NCI-H2029 treated with DMSO at 0.1 percent for 48 hours (cell line): ENCODE data around the gene PCDHB10.
"Not testable (repeated sequence)": the region's sequence is repeated elsewhere in the genome, so short reads cannot be mapped to it uniquely, and the experiment has no call there.

Source experiments
- DNase-seq: peaks from one replicate; lab custom pipeline; 2025; lab: John Stamatoyannopoulos, UW

Gene PCDHB10

DNA sequence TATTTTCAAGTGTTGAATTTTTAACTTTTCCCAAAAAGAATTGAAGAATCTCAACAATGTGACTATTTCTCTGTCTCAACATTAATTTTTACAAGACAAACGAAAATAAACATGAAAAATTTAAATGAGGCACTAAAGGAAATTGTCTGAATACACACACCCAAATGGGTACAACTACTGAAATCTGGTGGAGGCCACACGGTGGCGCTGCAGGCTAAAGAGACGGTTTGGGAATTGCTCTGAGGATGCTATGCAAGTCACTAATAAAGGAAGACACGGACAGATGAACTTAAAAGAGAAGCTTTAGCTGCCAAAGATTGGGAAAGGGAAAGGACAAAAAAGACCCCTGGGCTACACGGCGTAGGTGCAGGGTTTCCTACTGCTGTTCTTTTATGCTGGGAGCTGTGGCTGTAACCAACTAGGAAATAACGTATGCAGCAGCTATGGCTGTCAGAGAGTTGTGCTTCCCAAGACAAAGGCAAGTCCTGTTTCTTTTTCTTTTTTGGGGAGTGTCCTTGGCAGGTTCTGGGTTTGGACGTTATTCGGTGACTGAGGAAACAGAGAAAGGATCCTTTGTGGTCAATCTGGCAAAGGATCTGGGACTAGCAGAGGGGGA lies at the start of gene PCDHB10:
TSS of gene PCDHB10 (plus strand) at position 244 of the 616 bp plus-strand sequence. CDS start at position 444, 200 bp downstream.
- DNase-seq = no peak

DNA sequence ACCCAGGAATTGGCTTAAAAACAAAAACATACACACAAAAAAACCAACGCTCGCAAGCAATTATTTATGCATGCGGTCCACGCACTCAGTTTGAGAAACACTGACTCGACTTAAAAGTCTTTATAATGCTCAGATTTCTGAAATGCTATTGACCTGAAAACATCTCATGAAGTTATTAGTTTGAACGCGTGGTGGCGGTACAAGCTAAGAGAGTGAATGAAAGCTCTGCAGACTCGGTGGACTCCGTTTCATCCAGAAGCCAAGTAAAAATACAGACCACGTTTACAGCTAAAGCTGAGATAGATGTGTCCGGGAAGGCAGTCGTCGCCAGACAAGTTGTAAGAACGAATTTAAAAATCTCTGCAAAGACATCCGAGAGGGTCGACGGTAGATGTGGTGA lies 42.3 kb upstream of the PCDHB10 start, which contains the start of gene PCDHB6:
TSS of gene PCDHB6 (plus strand) at position 246 of the 400 bp plus-strand sequence. CDS start 201 bp downstream, outside the sequence.
- no peak for DNase-seq

DNA sequence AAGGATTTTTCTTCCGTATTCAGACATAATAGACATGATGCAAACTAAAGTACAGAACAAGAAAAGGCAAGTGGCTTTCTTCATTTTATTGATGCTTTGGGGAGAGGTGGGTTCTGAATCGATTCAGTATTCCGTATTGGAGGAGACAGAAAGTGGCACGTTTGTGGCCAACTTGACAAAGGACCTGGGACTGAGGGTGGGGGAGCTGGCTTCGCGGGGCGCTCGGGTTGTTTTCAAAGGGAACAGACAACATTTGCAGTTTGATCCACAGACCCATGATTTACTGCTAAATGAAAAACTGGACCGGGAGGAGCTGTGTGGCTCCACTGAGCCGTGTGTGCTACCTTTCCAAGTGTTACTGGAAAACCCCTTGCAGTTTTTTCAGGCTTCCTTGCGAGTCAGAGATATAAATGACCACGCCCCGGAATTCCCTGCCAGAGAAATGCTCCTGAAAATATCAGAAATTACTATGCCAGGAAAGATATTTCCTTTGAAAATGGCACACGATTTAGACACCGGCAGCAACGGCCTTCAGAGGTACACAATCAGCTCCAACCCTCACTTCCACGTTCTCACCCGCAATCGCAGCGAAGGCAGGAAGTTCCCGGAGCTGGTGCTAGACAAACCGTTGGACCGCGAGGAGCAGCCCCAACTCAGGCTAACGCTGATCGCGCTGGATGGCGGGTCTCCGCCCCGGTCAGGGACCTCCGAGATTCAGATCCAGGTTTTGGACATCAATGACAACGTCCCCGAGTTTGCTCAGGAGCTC lies 41.7 kb upstream of the PCDHB10 start:
- no peak for DNase-seq

DNA sequence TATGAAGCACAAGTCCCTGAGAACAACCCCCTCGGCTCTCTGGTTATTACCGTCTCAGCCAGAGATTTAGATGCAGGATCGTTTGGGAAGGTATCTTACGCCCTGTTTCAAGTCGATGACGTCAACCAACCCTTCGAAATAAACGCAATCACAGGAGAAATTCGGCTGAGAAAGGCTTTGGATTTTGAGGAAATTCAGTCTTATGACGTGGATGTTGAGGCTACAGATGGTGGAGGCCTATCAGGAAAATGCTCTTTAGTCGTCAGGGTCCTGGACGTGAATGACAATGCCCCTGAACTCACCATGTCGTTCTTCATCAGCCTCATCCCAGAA lies 41.2 kb upstream of the PCDHB10 start:
- no peak for DNase-seq

DNA sequence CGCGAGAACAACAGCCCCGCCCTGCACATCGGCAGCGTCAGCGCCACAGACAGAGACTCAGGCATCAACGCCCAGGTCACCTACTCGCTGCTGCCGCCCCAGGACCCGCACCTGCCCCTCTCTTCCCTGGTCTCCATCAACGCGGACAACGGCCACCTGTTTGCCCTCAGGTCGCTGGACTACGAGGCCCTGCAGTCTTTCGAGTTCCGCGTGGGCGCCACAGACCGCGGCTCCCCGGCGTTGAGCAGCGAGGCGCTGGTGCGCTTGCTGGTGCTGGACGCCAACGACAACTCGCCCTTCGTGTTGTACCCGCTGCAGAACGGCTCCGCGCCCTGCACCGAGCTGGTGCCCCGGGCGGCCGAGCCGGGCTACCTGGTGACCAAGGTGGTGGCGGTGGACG lies 40.5 kb upstream of the PCDHB10 start:
- DNase-seq = not testable (repeated sequence)

DNA sequence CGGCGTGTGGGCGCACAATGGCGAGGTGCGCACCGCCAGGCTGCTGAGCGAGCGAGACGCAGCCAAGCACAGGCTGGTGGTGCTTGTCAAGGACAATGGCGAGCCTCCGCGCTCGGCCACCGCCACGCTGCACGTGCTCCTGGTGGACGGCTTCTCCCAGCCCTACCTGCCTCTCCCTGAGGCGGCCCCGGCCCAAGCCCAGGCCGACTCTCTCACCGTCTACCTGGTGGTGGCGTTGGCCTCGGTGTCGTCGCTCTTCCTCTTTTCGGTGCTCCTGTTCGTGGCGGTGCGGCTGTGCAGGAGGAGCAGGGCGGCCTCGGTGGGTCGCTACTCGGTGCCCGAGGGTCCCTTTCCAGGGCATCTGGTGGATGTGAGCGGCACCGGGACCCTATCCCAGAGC lies 40.1 kb upstream of the PCDHB10 start:
- not testable (repeated sequence) for DNase-seq

DNA sequence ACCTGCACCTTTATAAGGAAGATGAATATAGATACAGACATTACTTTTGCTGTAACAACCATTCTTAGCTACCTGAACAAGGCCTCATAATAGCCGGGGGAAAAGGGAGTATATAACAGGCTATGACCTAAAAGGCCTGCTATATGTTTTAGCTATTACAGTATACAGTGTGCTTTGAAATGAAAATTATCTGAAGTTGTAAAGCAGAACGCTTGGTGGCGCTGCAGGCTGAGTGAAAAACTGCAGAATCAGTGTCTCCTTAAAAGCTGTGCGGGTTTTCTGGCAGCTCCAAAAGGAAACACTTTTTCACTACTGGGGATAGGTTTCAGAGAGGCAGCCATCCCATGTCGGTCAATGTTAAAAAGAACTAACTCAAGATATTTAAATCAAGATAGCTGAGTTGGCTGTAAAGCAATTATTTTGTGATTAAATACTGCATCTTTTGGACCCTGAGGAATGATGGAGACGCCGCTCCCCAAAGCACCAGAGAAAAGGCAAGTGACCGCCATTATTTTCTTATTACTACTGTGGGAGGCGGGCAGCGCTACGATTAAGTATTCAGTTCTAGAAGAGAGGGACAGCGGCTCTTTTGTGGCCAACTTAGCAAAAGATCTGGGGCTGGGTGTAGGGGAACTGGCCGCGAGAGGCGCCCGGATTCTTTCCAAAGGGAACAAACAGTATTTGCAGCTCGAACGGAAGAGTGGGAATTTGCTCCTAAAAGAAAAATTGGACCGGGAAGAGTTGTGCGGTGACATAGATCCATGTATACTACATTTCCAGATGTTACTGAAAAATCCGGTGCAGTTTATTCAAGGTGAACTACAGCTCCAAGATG lies 36.4 kb upstream of the PCDHB10 start:
- DNase-seq = no peak

DNA sequence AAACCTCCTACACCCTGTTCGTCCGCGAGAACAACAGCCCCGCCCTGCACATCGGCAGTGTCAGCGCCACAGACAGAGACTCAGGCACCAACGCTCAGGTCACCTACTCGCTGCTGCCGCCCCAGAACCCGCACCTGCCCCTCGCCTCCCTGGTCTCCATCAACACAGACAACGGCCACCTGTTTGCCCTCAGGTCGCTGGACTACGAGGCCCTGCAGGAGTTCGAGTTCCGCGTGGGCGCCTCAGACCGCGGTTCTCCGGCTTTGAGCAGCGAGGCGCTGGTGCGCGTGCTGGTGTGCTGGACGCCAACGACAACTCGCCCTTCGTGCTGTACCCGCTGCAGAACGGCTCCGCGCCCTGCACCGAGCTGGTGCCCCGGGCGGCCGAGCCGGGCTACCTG lies 34.8 kb upstream of the PCDHB10 start:
- DNase-seq = not testable (repeated sequence)

DNA sequence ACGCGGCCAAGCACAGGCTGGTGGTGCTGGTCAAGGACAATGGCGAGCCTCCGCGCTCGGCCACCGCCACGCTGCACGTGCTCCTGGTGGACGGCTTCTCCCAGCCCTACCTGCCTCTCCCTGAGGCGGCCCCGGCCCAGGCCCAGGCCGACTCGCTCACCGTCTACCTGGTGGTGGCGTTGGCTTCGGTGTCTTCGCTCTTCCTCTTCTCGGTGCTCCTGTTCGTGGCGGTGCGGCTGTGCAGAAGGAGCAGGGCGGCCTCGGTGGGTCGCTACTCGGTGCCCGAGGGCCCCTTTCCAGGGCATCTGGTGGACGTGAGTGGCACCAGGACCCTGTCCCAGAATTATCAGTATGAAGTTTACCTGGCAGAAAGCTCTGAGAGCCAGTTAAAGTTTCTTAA lies 34.3 kb upstream of the PCDHB10 start:
- not testable (repeated sequence) for DNase-seq

DNA sequence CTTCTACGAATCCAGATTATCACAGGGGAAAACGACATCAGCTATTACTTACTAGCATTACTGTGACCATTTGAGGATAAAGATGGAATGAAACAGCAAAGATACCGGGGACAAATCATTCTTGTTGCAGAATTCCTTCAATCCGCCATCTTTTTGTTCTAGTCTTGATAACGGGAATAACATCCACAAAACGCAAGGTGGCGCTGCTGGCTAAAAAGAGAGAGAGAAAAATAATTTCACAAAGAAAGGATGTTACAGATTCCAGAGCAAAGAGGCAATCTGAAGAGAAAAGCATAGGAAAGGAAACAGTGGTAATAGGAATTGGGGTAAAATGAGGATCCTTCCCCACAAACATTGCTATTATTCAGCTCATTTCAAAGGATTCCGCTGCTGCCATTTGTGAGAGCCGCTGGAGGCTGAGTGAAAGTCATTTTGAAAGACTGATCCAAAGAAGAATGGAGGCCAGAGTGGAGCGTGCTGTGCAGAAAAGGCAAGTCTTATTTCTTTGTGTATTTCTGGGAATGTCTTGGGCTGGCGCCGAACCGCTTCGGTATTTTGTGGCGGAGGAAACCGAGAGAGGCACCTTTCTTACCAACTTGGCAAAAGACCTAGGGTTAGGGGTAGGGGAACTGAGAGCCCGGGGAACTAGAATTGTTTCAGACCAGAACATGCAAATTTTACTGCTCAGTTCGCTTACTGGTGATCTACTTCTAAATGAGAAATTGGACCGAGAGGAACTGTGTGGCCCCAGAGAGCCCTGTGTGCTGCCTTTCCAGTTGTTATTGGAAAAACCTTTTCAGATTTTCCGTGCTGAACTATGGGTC lies 19.6 kb upstream of the PCDHB10 start, which contains the start of gene PCDHB7:
TSS of gene PCDHB7 (plus strand) at position 264 of the 824 bp plus-strand sequence. CDS start at position 456, 192 bp downstream.
- DNase-seq = peak; percentile 14

DNA sequence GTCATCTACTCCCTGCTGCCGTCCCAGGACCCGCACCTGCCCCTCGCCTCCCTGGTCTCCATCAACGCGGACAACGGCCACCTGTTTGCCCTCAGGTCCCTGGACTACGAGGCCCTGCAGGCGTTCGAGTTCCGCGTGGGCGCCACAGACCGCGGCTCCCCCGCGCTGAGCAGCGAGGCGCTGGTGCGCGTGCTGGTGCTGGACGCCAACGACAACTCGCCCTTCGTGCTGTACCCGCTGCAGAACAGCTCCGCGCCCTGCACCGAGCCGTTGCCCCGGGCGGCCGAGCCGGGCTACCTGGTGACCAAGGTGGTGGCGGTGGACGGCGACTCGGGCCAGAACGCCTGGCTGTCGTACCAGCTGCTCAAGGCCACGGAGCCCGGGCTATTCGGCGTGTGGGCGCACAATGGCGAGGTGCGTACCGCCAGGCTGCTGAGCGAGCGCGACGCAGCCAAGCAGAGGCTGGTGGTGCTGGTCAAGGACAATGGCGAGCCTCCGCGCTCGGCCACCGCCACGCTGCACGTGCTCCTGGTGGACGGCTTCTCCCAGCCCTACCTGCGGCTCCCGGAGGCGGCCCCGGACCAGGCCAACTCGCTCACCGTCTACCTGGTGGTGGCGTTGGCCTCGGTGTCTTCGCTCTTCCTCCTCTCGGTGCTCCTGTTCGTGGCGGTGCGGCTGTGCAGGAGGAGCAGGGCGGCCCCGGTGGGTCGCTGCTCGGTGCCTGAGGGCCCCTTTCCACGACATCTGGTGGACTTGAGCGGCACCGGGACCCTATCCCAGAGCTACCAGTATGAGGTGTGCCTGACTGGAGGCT lies 17.7 kb upstream of the PCDHB10 start:
- DNase-seq = not testable (repeated sequence)

DNA sequence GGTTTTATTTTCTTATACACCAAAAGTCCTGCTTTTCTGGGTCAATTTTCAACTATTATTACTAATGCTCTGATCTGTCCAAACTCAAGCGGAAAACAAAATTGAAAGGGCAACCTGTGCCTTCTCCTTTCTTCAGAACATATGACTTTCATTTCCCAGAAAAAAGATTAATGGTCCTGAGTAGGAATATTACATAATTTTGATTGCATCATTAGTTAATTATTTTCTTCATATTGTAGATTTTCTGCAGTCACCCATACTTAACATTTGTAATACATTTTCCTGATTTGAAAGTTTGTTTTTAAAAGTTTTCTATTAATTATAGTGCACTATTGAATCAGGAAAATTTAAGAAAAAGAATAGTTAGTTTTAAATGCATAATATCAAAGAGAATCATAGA lies 16.2 kb upstream of the PCDHB10 start:
- DNase-seq = no peak

DNA sequence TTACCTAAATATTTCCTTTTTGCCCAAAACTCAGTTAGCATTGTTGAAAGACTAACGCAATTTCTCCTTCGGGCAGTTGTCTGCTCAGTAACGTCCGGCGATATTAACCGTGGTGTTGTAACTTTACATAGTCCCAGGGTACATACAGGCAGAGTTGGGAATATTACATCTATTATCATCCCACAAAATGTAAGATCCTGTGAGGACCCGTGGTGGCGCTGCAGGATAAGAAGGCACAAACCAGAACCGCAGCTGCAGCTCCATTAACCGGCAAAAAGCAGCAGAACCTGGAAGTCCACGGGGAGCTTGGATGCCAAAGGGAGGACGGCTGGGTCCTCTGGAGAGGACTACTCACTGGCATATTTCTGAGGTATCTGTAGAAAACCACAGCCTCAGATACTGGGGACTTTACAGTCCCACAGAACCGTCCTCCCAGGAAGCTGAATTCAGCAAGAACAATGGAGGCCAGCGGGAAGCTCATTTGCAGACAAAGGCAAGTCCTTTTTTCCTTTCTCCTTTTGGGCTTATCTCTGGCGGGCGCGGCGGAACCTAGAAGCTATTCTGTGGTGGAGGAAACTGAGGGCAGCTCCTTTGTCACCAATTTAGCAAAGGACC lies 14.5 kb upstream of the PCDHB10 start, which contains the start of gene PCDHB8:
TSS of gene PCDHB8 (plus strand) at position 214 of the 615 bp plus-strand sequence. CDS start at position 459, 245 bp downstream.
- not testable (repeated sequence) for DNase-seq

DNA sequence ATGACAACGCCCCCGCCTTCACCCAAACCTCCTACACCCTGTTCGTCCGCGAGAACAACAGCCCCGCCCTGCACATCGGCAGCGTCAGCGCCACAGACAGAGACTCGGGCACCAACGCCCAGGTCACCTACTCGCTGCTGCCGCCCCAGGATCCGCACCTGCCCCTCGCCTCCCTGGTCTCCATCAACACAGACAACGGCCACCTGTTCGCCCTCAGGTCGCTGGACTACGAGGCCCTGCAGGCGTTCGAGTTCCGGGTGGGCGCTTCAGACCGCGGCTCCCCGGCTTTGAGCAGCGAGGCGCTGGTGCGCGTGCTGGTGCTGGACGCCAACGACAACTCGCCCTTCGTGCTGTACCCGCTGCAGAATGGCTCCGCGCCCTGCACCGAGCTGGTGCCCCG lies 12.8 kb upstream of the PCDHB10 start:
- DNase-seq = not testable (repeated sequence)

DNA sequence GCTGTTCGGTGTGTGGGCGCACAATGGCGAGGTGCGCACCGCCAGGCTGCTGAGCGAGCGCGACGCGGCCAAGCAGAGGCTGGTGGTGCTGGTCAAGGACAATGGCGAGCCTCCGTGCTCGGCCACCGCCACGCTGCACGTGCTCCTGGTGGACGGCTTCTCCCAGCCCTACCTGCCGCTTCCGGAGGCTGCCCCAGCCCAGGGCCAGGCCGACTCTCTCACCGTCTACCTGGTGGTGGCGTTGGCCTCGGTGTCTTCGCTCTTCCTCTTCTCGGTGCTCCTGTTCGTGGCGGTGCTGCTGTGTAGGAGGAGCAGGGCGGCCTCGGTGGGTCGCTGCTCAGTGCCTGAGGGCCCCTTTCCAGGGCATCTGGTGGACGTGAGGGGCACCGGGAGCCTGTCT lies 12.3 kb upstream of the PCDHB10 start:
- not testable (repeated sequence) for DNase-seq

DNA sequence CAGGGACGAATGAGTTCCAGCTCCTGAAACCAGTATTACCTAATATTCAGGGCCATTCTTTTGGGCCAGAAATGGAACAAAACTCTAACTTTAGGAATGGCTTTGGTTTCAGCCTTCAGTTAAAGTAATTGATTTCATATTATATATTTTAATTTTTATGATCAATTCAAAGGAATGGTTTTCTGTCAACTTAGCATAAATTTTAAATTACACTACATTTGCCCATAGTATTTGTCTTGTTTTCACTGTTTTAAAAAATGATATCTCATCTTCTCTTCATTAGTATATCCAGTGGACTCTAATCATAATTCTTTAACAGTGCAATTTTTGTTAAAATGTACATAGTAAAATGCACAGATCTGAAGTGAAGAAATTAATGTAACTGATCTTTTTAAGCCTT lies 11.8 kb upstream of the PCDHB10 start:
- DNase-seq = no peak

DNA sequence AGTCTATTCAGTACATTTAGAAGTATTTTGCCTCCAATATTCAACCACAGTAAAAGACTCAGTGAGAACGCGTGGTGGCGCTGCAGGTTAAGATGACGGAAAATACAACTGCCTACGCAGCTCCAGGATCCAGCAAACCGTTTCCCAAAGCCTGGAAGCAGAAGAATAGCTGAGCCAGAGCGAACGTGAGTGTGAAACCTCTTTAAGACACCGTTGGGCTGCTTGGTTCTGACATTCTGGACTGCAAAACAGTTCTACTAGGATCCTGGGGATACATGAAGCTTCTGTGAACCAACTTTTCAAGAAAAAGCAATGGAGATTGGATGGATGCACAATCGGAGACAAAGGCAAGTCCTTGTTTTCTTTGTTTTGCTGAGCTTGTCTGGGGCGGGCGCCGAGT lies 9.9 kb upstream of the PCDHB10 start, which contains the start of gene PCDHB16:
TSS of gene PCDHB16 (plus strand) at position 140 of the 400 bp plus-strand sequence. CDS start at position 313, 173 bp downstream.
- DNase-seq = peak; percentile 44

DNA sequence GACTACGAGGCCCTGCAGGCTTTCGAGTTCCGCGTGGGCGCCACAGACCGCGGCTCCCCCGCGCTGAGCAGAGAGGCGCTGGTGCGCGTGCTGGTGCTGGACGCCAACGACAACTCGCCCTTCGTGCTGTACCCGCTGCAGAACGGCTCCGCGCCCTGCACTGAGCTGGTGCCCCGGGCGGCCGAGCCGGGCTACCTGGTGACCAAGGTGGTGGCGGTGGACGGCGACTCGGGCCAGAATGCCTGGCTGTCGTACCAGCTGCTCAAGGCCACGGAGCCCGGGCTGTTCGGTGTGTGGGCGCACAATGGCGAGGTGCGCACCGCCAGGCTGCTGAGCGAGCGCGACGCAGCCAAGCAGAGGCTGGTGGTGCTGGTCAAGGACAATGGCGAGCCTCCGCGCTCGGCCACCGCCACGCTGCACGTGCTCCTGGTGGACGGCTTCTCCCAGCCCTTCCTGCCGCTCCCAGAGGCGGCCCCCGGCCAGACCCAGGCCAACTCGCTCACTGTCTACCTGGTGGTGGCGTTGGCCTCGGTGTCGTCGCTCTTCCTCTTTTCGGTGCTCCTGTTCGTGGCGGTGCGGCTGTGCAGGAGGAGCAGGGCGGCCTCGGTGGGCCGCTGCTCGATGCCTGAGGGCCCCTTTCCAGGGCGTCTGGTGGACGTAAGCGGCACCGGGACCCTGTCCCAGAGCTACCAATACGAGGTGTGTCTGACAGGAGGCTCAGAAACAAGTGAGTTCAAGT lies 7.9 kb upstream of the PCDHB10 start:
- not testable (repeated sequence) for DNase-seq

DNA sequence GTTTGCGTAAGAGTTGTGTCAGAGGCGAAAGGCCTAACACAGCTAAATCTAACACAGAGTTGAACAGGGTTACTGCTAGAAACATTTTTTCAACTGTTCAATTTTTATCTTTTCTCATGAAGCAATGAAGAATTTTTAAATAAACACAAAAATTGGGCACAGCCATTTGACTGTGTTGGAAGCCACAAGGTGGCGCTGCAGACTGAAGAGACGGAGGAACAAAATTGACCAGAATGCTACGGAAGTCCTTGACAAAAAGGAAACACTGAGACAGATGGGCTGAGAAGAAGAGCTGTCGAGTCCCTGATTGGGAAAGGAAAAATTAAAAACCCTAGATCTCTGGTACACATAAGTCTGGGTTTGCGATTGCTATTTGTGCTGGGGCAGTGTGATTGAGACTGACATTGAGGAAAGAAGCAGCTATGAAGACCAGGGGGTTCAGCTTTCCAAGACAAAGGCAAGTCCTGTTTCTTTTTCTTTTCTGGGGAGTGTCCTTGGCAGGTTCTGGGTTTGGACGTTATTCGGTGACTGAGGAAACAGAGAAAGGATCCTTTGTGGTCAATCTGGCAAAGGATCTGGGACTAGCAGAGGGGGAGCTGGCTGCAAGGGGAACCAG lies 5.1 kb upstream of the PCDHB10 start, which contains the start of gene PCDHB9:
TSS of gene PCDHB9 (plus strand) at position 265 of the 616 bp plus-strand sequence. CDS start at position 423, 158 bp downstream.
- DNase-seq = no peak
